Amygdala (tissue), 56 donors: Measurements from ENCODE around the gene HOMER2.
"Not testable (repeated sequence)": the region's sequence is repeated elsewhere in the genome, so short reads cannot be mapped to it uniquely, and the experiment has no call there.

Experiments used
- DNase-seq, 56 donors: peaks; one replicate each; lab custom pipeline; 2025; lab: John Stamatoyannopoulos, UW

HOMER2 gene

DNA sequence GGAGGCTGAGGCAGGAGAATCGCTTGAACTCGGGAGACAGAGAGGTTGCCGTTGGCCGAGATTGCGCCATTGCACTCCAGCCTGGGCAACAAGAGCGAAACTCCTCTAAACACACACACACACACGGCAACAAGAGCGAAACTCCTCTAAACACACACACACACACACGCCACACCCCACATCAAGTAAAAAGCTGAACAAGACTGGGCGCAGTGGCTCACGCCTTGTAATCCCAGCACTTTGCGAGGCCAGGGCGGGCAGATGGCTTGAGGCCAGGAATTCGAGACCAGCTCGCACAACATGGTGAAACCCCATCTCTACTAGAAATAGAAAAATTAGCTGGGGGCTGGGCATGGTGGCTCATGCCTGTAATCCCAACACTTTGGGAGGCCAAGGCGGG lies 49.0 kb downstream of the HOMER2 start:
- DNase-seq, result no peak

DNA sequence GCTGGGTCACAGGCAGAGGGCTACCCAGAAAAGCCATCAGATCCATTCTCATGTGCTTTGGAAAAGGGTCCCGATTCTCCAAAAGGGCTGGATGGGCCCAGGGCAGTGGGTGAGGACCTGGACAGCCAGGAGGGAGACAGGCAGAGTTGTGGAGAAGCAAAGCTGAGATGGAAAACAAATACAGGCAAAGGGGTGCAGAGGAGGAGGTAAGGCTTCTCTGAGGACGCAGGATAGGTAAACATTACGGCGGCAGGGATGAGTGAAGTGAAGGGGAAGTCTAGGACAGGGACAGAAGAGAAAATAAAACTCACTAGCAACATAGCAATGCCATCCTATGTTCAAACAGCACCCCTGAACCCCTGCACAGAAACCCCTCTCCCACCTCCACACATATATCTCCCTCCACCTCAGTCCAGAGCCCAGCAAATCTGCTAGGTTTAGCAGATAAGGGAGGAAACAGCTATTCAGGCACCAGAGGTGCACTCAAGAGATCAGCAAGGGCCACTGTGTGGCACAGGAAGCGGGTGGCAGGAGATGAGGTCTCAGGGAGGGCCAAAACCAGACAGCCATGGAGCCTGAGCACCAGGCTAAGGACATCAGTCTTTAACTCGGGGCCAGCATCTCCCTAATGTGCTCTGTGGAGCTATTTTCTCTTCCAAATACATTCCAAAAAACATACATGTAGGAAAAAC lies 51.3 kb downstream of the HOMER2 start:
- DNase-seq, result no peak

- no peak for DNase-seq
Observed at GRCh38 chr15:82900511-82901060, 51.9 kb downstream of the HOMER2 start.

DNA sequence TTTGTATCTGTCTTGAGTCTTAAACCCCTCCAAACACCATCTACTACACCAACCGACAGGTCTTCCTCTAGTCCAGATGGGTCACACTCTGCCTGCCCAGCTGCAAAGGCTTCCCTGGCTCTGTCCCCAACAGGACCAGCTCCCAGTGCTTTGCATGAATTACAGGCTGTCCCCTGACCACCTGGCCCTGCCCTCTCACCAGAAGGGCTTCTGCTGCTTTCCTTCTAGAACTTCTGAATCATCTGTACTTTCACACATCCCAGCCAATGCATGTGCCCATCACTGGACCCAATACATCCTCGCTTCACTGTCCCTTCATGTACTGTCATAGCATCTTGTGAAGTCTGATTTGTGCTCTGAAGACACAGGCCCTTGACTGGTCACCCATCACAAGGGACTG lies 53.6 kb downstream of the HOMER2 start:
- DNase-seq, result no peak

DNA sequence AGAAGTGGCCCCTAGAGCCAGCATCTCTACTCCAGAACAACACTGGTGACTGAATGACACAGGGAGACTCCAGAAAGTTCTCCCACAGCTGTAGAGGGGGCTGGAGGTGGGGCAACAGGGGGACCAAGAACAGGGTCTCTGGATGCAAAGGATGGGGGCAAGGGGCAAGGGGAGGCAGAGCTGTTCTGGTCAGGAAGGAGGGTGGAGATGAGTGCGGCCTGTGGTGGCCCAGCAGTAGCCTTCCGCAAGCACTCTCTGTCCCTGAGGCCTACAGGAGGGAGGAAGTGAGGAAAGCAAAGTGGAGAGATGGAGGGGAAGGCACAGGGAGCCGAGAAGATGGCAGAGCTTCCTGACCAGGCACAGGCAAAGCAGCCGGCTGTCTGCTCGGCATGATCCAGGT lies 56.5 kb downstream of the HOMER2 start:
- no peak for DNase-seq

DNA sequence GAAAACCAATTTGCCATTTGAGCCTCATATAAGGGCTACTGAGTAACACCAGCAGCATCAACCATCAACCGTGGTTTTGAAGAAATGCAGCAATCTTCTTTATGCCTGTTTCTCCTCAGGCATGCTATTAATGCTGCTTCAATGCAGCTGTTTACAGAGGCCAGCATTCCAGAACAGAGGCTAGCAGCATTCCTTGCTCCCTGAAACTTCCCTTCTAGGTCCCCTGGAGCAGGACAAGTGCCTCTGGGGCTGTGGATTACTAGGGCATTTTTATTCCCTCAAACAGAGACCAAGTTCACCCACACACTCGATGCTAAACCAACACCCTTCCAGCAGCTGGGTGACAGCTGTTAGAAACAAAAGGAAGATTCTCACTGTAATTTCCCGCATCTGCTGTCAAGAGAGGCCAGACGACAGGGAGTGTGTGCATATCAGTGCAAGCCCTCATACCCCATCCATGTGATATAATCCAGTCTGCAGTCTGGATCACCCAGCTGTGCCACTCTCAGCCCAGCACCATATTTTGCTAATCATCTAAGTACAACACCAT lies 57.5 kb downstream of the HOMER2 start:
- peak in 6 of 56 donors; percentile 6 to 31 (median 22) for DNase-seq

GRCh38 chr15:82893473-82893872 lies 59.0 kb downstream of the HOMER2 start:
- not testable (repeated sequence) for DNase-seq

DNA sequence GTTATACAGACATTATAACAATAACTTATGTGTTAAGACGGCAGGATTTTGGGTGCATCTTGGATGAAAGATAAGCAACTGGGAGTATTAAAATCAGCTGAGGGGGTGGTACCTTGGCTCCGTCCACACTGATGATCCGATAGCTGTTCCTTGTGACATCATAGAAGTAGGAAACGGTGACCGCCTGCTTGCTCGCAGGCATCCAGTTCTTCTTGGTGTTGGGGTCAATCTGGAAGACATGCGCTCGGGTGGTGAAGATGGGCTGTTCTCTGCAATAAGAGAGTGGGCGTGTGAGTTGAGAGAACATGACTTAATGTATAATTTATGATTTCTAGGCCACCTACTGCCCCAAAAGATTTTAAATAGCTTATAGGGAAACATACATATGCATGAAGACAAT lies 59.9 kb downstream of the HOMER2 start:
- DNase-seq, result no peak

DNA sequence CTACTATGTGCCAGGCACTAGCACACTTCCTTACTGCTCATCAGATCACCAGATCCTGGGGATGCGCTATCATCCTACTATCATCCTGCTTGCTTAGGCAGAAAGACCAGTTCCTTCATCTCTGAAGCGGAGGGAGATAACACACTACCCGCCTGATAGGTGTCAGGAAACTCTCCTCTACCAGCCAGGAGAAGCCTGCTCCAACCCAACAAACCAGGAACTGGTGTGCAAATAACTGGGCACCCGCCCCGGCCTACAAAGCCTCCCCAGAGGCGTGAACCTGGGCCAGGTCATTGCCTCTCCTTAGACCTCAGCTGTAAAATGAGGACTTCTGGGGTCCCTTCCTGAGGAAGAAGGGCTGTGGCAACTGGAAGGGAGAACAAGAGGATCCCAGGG lies 61.5 kb downstream of the HOMER2 start:
- DNase-seq, result no peak

GRCh38 chr15:82890338-82890994 lies 62.1 kb downstream of the HOMER2 start:
- peak in 4 of 56 donors; percentile 2 to 7 (median 6) for DNase-seq

GRCh38 chr15:82882273-82882928 lies 70.1 kb downstream of the HOMER2 start:
- no peak for DNase-seq

GRCh38 chr15:82881747-82882146 lies 70.8 kb downstream of the HOMER2 start:
- no peak for DNase-seq

DNA sequence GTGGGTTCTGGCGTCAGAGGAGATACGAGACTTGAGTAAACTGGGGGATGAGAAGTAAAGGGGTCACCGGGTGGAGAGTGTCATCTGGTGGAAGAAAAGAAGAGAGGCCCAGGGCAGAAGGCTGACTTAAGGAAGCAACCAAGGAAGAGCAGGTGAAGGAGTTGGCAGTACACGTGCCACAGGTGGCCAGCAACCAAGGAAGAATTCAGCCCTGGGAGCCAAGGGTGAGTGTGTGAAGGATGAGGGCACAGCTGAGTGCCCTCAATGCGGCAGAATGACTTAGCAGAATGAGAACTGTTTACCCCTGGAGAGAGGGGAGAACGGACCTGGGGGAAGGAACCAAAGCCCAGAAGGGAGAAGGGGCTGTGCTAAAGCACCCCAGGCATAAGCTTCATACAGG lies 71.8 kb downstream of the HOMER2 start:
- no peak for DNase-seq

- DNase-seq, result no peak
Observed at GRCh38 chr15:82878325-82878724, 74.2 kb downstream of the HOMER2 start.

DNA sequence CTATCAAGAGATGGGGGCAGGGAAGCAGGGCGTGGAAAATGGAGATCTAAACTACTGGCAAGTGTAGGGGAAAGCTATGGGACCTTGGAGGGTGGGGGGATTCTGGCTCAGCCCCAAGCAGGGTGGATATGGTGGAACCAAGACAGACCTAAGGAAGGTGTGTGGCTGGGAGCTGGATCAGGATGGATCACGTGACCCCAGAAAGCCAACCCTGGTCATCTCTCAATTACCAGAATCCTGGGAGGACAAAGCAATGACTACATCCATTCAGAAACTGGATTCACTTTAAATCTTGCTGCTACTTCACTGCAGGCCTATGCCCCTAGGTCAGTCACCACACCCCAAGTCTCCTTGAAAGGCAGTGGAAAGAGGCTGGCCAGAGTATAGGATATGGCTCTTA lies 74.7 kb downstream of the HOMER2 start:
- DNase-seq, result no peak

DNA sequence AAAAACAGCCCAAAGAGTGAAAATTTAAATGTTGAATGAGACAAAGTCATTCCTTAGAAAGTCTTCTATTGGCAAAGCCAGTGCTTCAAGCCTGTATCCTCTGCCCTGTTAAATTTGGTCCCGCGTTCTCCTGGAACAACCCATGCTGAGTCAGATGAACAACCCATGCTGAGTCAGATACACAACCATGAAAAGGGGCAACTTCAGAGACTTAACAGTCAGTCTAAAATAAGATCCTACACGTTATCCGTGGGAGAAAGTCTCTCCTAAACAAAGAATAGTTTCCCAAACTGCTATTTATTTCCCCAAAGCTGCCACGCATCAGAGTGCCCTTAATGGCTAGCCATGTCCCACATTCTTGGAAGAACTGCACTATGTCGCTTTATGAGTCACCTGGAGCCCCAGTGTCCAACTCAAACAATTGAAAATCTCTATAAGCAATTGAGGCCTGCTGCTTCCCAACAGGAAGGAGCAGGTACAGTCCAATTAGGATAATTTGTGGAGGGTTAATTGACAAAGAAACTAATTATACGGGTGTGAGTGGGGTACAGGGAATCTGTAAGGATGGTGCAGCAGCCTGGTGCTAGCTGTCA lies 77.0 kb downstream of the HOMER2 start:
- no peak for DNase-seq

- DNase-seq, result no peak
Observed at GRCh38 chr15:82874961-82875360, 77.6 kb downstream of the HOMER2 start.

DNA sequence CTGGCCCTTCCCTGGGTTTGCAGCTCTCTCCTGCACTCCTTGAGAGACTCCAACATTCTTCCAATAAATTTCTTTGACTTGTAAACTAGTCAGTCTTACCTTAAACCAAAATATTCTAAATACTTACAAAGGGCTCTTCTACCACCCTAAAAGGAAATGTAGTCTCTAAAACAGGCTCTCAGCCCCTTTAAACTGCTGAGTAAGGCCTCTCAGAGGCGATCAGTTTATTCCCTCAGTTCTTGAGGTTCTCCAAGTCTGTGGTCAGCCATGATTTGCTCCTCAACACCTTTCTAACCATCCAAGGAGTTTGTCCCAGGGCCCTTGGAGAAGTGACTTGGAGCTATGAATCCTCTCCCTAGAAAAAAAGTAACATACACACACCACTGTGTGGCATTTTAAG lies 78.3 kb downstream of the HOMER2 start:
- DNase-seq, result no peak

DNA sequence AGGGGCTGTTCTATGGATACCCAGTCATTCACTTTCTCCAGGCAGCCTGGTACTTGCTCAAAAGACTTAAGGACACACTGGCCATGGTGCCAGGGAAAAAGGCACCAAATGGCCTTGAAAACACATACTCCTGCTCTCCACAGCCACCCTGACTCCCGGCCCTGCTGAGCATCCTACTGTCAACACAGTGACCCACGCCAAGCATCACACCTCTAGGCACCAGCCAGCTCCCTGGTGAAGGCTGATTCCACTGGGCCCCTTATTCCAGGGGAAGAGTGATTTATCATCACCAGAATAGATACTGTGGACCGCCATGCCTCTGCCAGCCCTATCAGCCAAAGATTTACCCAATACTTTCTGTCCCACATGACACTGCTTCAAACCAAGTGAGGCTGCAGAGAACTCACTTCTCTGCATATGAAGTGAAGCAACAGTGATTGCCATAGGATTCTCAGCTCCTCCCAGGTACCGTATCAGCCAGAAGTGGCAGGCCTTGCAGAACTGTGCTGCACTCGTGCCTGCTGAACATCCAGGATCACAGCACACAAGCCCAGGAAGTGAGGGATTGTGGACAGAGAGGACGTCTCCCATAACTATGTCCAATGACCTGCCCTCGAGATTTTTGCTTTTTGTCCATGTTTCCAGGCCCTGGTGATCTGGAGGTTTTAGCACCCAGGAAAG lies 79.4 kb downstream of the HOMER2 start:
- DNase-seq, result no peak

GRCh38 chr15:82871832-82872484 lies 80.6 kb downstream of the HOMER2 start:
- no peak for DNase-seq
